GM19351 (cell line): ENCODE results near the gene HIPK2.

ENCODE experiments used
- ATAC-seq: cut with Tn5 transposase; IDR thresholded peaks from one replicate; pipeline ENCODE4 v1.9.1; 2021; ENCODE audit warnings: mild to moderate bottlenecking, moderate library complexity; ENCODE audit not compliant: unreplicated experiment

The HIPK2 gene

DNA sequence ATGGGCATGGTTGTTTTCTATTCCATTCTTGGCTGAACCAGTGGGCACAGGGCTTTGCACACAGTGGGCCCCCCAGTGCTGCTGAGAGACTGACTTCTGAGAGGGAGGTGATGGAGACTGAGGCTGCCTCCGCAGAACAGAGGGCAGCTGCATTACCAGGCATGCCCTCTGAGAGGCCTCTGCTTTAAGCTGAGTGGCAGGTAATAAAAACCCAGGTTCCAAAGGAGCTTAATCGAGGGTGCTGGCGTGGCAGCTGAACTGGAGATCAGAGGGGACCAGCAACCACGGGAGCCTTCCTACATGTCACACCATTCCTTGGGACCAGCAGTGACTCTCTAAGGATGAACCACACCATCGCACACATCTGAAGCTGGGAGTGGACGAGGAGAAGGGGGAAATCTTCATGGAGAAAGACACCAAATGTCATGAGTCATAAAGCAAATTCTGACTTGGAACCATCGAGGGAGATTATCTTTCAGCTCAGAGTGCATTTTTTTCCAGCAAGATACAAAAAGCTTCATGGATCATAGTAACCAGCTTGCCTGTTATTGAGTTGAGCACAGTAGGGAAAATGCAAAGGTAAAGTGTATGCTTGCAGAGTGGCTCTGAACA, 24.6 kb downstream of the HIPK2 start:
- no peak for ATAC-seq

DNA sequence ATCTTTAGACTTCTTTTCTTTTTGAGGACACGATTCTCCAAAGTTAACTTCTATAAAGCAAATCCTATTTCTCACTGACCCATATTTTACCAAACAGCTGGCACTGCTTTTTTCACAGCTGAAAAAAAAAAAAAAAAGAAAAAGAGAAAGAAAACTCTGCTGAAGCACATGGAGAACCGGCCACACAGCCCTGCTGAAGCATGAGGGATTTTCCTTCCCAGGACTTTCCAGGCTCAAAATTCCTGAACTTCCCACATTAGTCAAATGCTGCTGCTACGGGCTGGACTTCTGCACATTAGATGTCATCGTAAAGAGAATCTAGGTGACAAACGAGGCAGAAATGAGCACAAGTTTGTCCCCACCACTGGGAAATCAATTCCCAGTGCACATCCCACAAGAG, 25.2 kb downstream of the HIPK2 start:
- ATAC-seq, result no peak

- ATAC-seq, result no peak
Measured at GRCh38 chr7:139752148-139752547, 25.6 kb downstream of the HIPK2 start.

DNA sequence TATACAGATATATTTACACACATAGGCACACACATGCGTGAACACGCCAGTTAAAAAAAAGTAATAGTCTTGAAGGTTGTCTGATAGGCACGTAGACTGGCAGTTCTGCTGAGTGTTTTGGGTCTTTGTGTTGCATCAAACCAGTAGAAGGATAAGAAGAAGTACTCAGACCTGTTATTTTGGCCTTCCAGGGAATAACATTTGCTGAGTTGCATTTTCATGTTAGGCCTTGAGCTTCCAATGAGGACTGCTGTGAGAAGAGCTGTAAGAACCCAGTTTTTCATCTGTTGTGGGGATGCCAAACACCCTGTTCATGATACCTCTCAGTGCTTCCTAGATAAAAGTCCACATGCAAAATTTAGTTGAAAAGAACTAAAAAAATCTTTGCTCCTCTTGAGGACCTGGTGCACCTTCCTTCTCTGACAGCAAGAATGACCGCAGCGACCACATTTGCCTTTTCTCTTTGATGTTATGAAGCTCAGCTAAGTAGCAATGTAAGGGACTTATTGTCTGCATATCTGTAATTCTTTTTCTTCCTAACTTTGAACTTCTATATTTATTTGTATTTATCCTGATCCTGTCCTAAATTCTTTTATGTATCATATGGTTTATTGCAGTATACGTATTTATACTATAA, 27.2 kb downstream of the HIPK2 start:
- no peak for ATAC-seq

GRCh38 chr7:139749545-139749944, 28.3 kb downstream of the HIPK2 start:
- ATAC-seq, result no peak

DNA sequence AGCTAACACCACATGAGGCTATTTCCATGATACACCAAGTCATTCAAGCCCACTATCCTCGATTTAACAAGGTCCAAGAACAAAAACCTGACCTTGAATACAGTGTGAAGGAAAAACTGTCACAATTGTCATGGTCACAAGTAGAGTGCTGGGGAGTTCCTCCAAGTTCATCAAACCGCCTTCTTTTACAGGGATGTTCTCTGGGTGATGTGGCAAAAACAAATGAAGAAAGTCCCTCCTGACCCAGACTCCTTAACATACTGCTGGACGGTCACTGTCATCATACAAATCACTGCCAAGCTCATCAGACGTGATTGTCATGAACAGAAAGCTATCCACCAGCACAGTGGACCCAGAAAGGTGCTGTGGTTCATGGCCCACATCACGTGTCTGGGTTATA, 28.9 kb downstream of the HIPK2 start:
- ATAC-seq, result no peak

- ATAC-seq, result no peak
Measured at GRCh38 chr7:139748373-139748765, 29.4 kb downstream of the HIPK2 start.

DNA sequence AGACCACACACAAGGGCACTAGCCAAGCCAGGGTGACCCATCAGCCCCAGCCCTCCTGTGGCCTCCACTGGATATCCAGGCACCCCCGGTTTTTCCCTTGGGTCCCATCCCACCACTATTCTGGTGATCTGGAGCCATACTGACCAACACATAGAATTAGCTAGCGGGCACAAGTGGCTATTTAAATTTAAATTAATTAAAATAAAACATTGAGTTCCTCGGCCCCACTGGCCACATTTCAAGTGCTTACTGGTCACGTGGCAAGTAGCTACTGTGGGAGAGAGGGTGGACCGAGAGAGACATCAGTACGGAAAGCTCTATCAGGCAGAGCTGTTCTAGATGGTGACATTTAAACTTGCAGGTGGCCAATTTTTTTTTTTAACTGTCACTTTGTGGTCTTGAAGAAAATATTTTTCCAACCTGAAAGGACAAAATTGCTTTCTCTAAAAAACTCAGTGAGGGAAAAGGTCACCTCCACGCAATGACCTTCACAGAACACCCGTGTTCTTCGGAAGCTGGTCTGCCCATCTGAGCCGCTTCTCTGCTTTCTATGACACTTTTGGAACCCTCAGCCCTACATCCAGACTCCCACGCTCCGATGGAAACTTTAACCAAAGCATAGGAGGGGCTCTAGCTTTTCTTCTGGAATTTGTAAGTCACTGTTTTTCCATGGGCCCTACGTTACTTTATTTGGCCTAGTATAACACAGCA, 30.0 kb downstream of the HIPK2 start:
- ATAC-seq, result no peak

DNA sequence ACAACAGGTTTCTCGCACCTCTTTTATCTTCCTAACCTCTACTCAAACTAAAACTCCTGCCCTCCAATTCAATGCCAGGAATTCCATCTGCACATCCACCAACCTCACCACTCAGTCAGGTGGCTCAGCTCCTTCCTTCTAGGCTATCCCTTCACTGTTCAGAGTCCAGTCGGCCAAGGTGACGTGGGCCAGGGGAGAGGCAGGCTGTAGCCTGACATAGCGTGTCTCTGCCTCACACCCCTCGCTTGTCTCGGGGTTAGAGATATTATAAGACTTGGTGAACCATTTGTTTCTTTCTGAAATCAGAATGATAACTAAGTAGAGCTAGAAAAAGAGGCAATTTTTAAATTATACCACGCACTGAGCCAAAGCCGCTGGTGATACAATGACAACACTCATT, 31.1 kb downstream of the HIPK2 start:
- ATAC-seq, result no peak

- ATAC-seq, result no peak
Measured at GRCh38 chr7:139745678-139746143, 32.1 kb downstream of the HIPK2 start.

GRCh38 chr7:139744768-139745677, 32.8 kb downstream of the HIPK2 start:
- no peak for ATAC-seq

DNA sequence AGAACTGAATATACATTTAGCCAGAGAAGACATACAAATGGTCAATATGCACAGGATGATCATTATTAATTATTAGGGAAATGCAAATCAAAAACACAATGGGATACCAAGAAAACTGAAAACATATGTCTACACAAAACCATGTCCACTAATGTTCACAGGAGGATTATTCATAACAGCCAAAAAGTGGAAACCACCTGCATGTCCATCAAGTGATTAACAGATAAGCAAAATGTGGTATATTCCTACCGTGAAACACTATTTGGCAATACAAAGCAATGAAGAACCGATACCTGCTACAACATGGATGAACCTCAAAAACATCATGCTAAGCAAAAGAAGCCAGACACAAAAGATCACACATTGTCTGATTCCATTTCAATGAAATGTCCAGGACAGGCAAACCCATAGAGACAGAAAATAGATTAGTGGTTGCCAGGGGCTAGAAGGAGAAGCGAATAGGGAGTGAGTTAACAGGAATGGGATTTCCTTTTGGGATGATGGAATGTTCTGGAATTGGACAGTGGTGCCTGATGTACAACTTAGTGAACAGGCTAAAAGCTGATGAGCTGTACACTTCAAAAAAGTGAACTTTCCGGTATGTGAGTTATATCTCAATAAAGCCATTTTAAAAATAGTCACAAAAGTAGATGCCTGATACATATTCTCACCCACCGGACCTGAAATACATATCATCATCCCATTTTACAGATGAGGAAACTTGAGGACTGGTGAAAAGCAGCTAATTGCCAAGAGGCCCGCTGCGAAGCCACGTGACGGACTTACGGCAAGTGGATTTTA, 33.6 kb downstream of the HIPK2 start:
- no peak for ATAC-seq

GRCh38 chr7:139743267-139743966, 34.4 kb downstream of the HIPK2 start:
- ATAC-seq, result no peak

DNA sequence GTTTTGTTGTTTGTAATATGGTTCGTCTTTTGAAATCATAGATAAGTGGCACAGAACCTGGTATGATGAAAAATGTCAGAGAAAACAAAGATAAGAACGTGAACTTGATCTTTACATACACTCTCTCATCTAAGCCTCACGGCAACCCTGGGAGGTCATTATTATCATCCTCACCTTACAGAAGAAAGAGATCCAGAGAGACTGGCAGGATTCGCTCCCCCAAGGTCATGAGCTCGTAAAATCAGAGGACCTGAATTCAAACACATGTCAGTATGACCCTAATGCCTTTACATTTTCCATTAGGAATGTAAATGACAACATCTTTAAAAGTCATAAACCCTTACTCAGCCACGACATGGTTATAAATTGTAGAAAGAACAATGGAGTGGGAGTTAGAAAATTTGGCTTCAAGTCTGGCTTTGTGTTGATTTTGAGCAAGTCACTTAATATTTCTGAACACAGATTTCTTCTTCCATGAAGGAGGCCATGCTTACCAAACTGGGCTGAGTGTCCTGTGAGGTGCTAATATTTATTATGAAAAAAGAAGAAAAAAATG, 35.9 kb downstream of the HIPK2 start:
- no peak for ATAC-seq

DNA sequence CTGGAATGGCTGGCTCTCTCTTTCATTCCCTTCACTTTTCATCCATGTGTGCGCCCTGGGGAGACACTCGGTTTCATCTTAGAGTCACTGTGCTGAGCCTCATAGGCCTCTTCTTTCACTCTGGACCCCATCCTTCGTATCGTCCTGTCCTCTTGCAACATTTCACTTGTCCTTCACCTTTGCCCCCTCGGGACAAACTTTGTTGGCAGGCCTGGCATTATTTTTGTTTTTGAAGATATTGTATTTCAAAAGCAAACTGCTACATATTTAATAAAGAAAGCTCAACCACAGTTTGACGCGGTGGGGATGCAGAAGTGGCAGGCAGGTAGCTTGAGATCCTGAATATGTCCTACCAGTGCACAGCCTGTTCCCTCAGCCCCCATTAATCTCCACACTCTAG, 36.6 kb downstream of the HIPK2 start:
- ATAC-seq, result no peak

DNA sequence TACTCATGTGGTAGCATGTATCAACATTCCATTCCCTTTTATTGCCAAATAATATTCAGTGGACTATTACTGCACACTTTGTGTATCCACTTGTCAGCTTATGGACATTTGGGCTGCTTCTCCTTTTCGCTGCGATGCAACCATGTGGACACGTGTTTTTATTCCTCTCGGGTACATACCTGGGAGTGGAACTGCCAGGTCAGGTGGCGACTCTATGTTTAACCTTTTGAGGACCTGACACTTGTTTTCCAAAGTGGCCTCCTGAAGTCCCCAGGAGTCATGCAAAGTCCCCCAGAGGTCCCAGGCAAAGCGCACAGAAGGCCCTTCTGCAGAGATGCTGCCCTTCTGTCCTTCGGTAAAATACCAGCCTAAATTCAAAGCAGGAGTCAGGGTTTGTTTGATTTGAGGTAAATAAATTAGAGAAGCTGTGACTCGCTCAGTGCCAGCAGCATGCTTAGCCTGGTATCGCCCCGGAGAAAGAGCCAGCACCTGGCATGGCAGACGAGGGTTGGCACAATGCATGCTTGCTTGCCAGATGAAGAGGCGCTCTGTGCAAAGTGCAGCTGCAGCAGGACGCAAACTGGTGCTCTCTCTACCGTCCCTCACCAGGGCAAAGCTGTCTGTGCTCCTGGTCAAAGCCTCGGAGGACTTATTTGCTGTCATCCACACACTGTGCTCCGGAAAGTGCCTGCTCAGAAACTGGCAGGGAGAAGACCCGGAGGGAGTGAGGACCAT, 37.8 kb downstream of the HIPK2 start:
- no peak for ATAC-seq

- ATAC-seq, result no peak
Measured at GRCh38 chr7:139738772-139739171, 39.0 kb downstream of the HIPK2 start.

DNA sequence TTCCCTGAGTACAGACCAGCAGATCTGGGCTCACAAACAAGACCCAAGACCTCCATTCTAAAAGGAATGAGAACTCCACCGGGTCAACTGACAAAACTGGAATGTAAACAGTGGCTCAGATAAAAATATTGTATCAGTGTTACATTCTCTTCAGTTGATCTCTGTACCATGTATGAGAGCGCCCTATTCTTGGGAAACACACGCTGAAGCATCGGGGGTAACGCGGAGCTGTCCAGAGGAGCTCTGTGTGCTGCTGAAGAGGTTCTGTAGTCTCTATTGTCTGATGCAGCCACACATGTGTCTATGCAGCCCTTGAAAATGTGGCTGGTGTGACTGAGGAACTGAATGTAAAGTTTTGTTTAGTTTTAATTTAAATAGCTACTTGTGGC, 39.7 kb downstream of the HIPK2 start:
- no peak for ATAC-seq
